PC-9 (cell line): ENCODE data around the gene TMPRSS11B. TPM values are rescaled to one million over a fixed set of nuclear protein-coding genes. Genes with fewer than 3 reads are reported as not detected.

Source experiments
- BruUV-seq: library from RNA; stranded (reverse); fragments of 400-500 nt; replicated peaks from 2 replicates; lab custom pipeline; 2021; lab: Mats Ljungman, UMichigan
- CTCF ChIA-PET: fragments of 300-600 bp; sonication (Branson Sonifier 250); formaldehyde crosslinking; loops from one replicate; lab custom pipeline; 2022; ENCODE audit warnings: antibody characterized with exemption; lab: Charles Lee
- POLR2A ChIA-PET: fragments of 300-600 bp; sonication (Branson Sonifier 250); formaldehyde crosslinking; loops from one replicate; lab custom pipeline; 2022; ENCODE audit warnings: antibody characterized with exemption; ENCODE audit not compliant: unreplicated experiment; lab: Charles Lee
- DNase-seq, 2 experiments: peaks; one replicate each; pipeline versions ENCODE4 v3.0.0 to v3.0.0-alpha.2; 2015 to 2022; ENCODE audit warnings: mixed read lengths in 1 of 2
- H2AFZ ChIP-seq: fragments of 200-600 bp; sonication (generic); 2 replicates; pipeline ENCODE4 v1.8.1; 2017; ENCODE audit warnings: antibody characterized with exemption
- H3F3A ChIP-seq: fragments of 200-600 bp; sonication (generic); 2 replicates; pipeline ENCODE4 v1.8.1; 2017; ENCODE audit warnings: antibody characterized with exemption, mild to moderate bottlenecking, low read depth; ENCODE audit not compliant: insufficient read depth
- H3K27ac ChIP-seq: fragments of 200-600 bp; sonication (generic); 2 replicates; pipeline ENCODE4 v1.6.1; 2016; ENCODE audit warnings: mixed run types
- H3K27me3 ChIP-seq: fragments of 200-600 bp; sonication (generic); 2 replicates; pipeline ENCODE4 v1.6.1; 2016; ENCODE audit warnings: low read depth, mixed run types; ENCODE audit not compliant: insufficient read depth
- H3K36me3 ChIP-seq: fragments of 200-600 bp; sonication (generic); 2 replicates; pipeline ENCODE4 v1.6.1; 2016; ENCODE audit warnings: low read depth, mixed run types
- H3K4me1 ChIP-seq: fragments of 200-600 bp; sonication (generic); replicated peaks from 2 replicates; pipeline ENCODE4 v1.6.1; 2016; ENCODE audit warnings: mixed run types; ENCODE audit not compliant: insufficient read depth
- H3K4me2 ChIP-seq: fragments of 200-600 bp; sonication (generic); 2 replicates; pipeline ENCODE4 v1.6.1; 2017; ENCODE audit warnings: mixed run types
- H3K4me3 ChIP-seq: fragments of 200-600 bp; sonication (generic); 2 replicates; pipeline ENCODE4 v1.6.1; 2016; ENCODE audit warnings: mixed run types
- H3K79me2 ChIP-seq: fragments of 200-600 bp; sonication (generic); 2 replicates; pipeline ENCODE4 v1.6.1; 2017; ENCODE audit warnings: low read depth, mixed run types
- H3K9me2 ChIP-seq: fragments of 200-600 bp; sonication (generic); 2 replicates; pipeline ENCODE4 v1.8.1; 2017; ENCODE audit warnings: mild to moderate bottlenecking; ENCODE audit not compliant: insufficient read depth
- H3K9me3 ChIP-seq: fragments of 200-600 bp; sonication (generic); 2 replicates; pipeline ENCODE4 v1.8.1; 2016; ENCODE audit warnings: low read depth; ENCODE audit not compliant: insufficient read depth
- H4K20me1 ChIP-seq: fragments of 200-600 bp; sonication (generic); 2 replicates; pipeline ENCODE4 v1.8.1; 2017; ENCODE audit not compliant: insufficient read depth
- CTCF ChIP-seq: fragments of 200-600 bp; sonication (generic); conservative IDR thresholded peaks from 2 replicates; pipeline ENCODE4 v1.6.1; 2017; ENCODE audit warnings: mixed run types, antibody characterized with exemption, mild to moderate bottlenecking, moderate library complexity
- EZH2 ChIP-seq: fragments of 200-600 bp; sonication (generic); IDR thresholded peaks from 2 replicates; pipeline ENCODE4 v1.8.0; 2017; ENCODE audit warnings: antibody characterized with exemption, low read depth
- intact Hi-C: fragments of 100-400 bp; cut with micrococcal nuclease; formaldehyde crosslinking; loops from one replicate; pipeline ENCODE4 v1.10.0; 2022; ENCODE audit not compliant: unreplicated experiment
- total RNA-seq: library from RNA; stranded (reverse); gene quantifications from 2 replicates; pipeline ENCODE4 v1.2.3, GENCODE V29; 2021

TMPRSS11B gene
- total RNA-seq, 1 experiment from 2014 or later, result not detected

DNA sequence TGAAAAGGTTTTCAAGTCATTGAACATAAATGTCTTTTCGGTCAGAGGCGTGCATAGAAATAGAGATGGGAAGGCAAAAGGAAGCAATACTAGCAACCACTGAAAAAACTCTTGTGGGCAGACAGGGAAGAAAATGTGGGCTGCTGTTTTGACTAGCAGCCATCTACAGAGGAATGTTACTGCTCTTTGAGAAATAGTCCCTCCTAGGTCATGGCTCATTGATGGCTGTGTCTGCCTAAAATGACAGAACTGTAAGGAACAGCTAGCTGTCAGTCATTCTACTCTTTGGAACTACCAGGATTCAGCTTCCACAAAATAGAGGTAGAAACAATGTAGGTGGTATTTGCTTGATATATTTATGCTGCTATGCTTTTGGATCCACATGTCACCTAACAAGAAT, 26.9 kb upstream of the TMPRSS11B start:
- Histone ChIP-seq H3K36me3 (no peaks in the 10 kb centered on the region), H4K20me1 (no peaks in the 10 kb centered on the region), H3K79me2 (no peaks in the 10 kb centered on the region), H3K27me3 (no peaks in the 10 kb centered on the region), H3F3A (no peaks in the 10 kb centered on the region), H3K4me1 (no peaks in the 10 kb centered on the region), H2AFZ (no peak overlapping the region), H3K4me2 (no peak overlapping the region), H3K9me3 (no peaks in the 10 kb centered on the region), H3K9me2 (no peaks in the 10 kb centered on the region), H3K4me3 (no peak overlapping the region), H3K27ac (no peak overlapping the region)
- ChIA-PET CTCF (interaction anchor here (1.0 to 1.2 kb wide), 2 partner anchors 103 kb away, joined by 3 to 5 read pairs; no protein-coding TSS in a partner anchor), POLR2A (no interaction called here)
- intact Hi-C loops, result loop anchor here (5.0 kb wide), 1 partner anchor 900 kb away; no protein-coding TSS in a partner anchor
- DNase-seq, result no peak
- TF ChIP-seq EZH2, result no peak
- no peak for TF ChIP-seq CTCF
- BruUV-seq, result no TSS peak

- intact Hi-C loops, result loop anchor here (5.0 kb wide), 1 partner anchor 900 kb away; no protein-coding TSS in a partner anchor
- no peak overlapping the region for H3K4me2 ChIP-seq
- H3K9me2 ChIP-seq, result no peaks in the 10 kb centered on the region
- ChIA-PET CTCF (interaction anchor here (1.2 kb wide), 1 partner anchor 104 kb away, joined by 5 read pairs; no protein-coding TSS in a partner anchor), POLR2A (no interaction called here)
- H3F3A ChIP-seq, result no peaks in the 10 kb centered on the region
- H3K4me3 ChIP-seq, result no peak overlapping the region
- peak in 1 of 2 experiments; percentile 48 for DNase-seq
- no peak overlapping the region for H2AFZ ChIP-seq
- H4K20me1 ChIP-seq, result no peaks in the 10 kb centered on the region
- H3K79me2 ChIP-seq, result no peaks in the 10 kb centered on the region
- no peak overlapping the region for H3K27ac ChIP-seq
- no peaks in the 10 kb centered on the region for H3K4me1 ChIP-seq
- no peaks in the 10 kb centered on the region for H3K36me3 ChIP-seq
- BruUV-seq, result no TSS peak
- no peaks in the 10 kb centered on the region for H3K27me3 ChIP-seq
- no peaks in the 10 kb centered on the region for H3K9me3 ChIP-seq
- TF ChIP-seq CTCF (peak; percentile 76), EZH2 (no peak)
These were observed 26.4 kb upstream of the TMPRSS11B start for GRCh38 chr4:68271851-68272357.

DNA sequence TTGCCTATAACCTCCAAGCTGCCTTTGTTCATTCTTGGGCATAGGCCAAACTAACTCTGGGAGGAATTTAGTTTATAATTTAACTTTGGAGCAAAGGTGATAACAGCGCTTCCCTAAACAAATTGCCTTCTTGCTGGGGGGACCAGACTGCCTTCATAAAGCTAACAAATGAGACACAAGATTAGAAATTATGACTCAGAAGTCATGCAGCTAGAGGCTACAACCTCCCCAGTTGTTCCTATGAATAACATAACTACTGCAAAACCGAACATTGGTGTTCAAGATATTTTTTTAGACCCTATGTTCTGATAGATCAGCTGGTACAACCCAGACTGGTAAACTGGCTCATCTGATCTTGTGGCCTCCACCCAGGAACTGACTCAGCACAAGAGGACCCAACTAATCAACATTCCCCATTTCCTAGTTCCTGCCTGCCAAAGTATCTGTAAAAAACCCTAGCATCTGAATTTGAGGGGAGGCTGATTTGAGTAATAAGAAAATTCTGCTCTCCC, 22.0 kb upstream of the TMPRSS11B start:
- DNase-seq, result no peak
- no peaks in the 10 kb centered on the region for H3K9me2 ChIP-seq
- H2AFZ ChIP-seq, result peak overlapping the region; percentile 22; the same call in 1 of the 2 replicates
- no peaks in the 10 kb centered on the region for H3K4me1 ChIP-seq
- H3K79me2 ChIP-seq, result no peaks in the 10 kb centered on the region
- no peak overlapping the region for H3K4me2 ChIP-seq
- ChIA-PET POLR2A (no interaction called here), CTCF (no interaction called here)
- H4K20me1 ChIP-seq, result no peaks in the 10 kb centered on the region
- no peak overlapping the region for H3K27ac ChIP-seq
- H3K27me3 ChIP-seq, result no peaks in the 10 kb centered on the region
- intact Hi-C loops, result no loop called here
- no peak overlapping the region for H3K4me3 ChIP-seq
- no peaks in the 10 kb centered on the region for H3K36me3 ChIP-seq
- H3F3A ChIP-seq, result no peaks in the 10 kb centered on the region
- TF ChIP-seq CTCF, result no peak
- no peak for TF ChIP-seq EZH2
- no peaks in the 10 kb centered on the region for H3K9me3 ChIP-seq
- BruUV-seq, result no TSS peak
